RWPE2 (cell line): Measurements from ENCODE around the gene MSL1.

Source experiments
- ATAC-seq: fragments of 200-7000 bp; cut with Tn5 transposase; 3 replicates; pipeline ENCODE4 v1.9.1; 2021; ENCODE audit warnings: low read depth
- DNase-seq: peaks from one replicate; pipeline ENCODE4 v3.0.0-alpha.2; 2020; ENCODE audit warnings: low spot score
- H3K27ac ChIP-seq: fragments of 450-650 bp; 2 replicates; pipeline ENCODE4 v1.5.1; 2017; ENCODE audit warnings: mild to moderate bottlenecking; ENCODE audit not compliant: poor library complexity, severe bottlenecking
- H3K27me3 ChIP-seq: fragments of 250-450 bp; sonication (Bioruptor Pico); 2 replicates; pipeline ENCODE4 v1.5.1; 2021; ENCODE audit warnings: mild to moderate bottlenecking, moderate library complexity; ENCODE audit not compliant: insufficient read depth, poor library complexity, severe bottlenecking
- H3K36me3 ChIP-seq: fragments of 250-450 bp; sonication (Bioruptor Pico); 2 replicates; pipeline ENCODE4 v1.5.1; 2020; ENCODE audit warnings: low read depth, mild to moderate bottlenecking, moderate library complexity
- H3K4me1 ChIP-seq: fragments of 250-450 bp; sonication (Bioruptor Pico); 2 replicates; pipeline ENCODE4 v1.5.1; 2021; ENCODE audit warnings: mild to moderate bottlenecking, moderate library complexity; ENCODE audit not compliant: insufficient read depth, poor library complexity, severe bottlenecking
- H3K4me3 ChIP-seq: fragments of 250-450 bp; sonication (Bioruptor Pico); 2 replicates; pipeline ENCODE4 v1.5.1; 2021; ENCODE audit warnings: mild to moderate bottlenecking, moderate library complexity; ENCODE audit not compliant: severe bottlenecking
- H3K9me3 ChIP-seq: fragments of 250-450 bp; sonication (Bioruptor Pico); 2 replicates; pipeline ENCODE4 v1.5.1; 2021; ENCODE audit warnings: mild to moderate bottlenecking, moderate library complexity; ENCODE audit not compliant: severe bottlenecking
- CTCF ChIP-seq: fragments of 450-650 bp; IDR thresholded peaks from one replicate; pipeline ENCODE4 v1.5.1; 2017; ENCODE audit warnings: mild to moderate bottlenecking, moderate library complexity; ENCODE audit not compliant: poor library complexity, severe bottlenecking

MSL1 gene

GRCh38 chr17:40103071-40103661, 18.6 kb upstream of the MSL1 start:
- Histone ChIP-seq H3K4me3 (no peak overlapping the region), H3K9me3 (no peaks in the 10 kb centered on the region), H3K27me3 (no peaks in the 10 kb centered on the region), H3K36me3 (peaks cover 6% of the 10 kb centered on the region), H3K4me1 (peaks cover 33% of the 10 kb centered on the region), H3K27ac (no peak overlapping the region)
- DNase-seq (no peak), ATAC-seq (no peak)
- no peak for TF ChIP-seq CTCF

GRCh38 chr17:40103688-40104087, 18.1 kb upstream of the MSL1 start:
- Histone ChIP-seq H3K4me1 (peaks cover 33% of the 10 kb centered on the region), H3K27me3 (no peaks in the 10 kb centered on the region), H3K4me3 (no peak overlapping the region), H3K27ac (no peak overlapping the region), H3K36me3 (peaks cover under 1% of the 10 kb centered on the region), H3K9me3 (no peaks in the 10 kb centered on the region)
- no peak for TF ChIP-seq CTCF
- ATAC-seq (no peak), DNase-seq (no peak)

- Histone ChIP-seq H3K27me3 (no peaks in the 10 kb centered on the region), H3K36me3 (no peaks in the 10 kb centered on the region), H3K4me1 (peaks cover 36% of the 10 kb centered on the region), H3K4me3 (no peak overlapping the region), H3K9me3 (no peaks in the 10 kb centered on the region), H3K27ac (no peak overlapping the region)
- DNase-seq = no peak
- no peak for TF ChIP-seq CTCF
- no peak for ATAC-seq
These were observed 16.9 kb upstream of the MSL1 start for GRCh38 chr17:40104594-40105486.

- H3K27ac ChIP-seq = no peak overlapping the region
- peaks cover 40% of the 10 kb centered on the region for H3K4me1 ChIP-seq
- ATAC-seq (no peak), DNase-seq (no peak)
- H3K27me3 ChIP-seq = no peaks in the 10 kb centered on the region
- H3K36me3 ChIP-seq = no peaks in the 10 kb centered on the region
- no peak for TF ChIP-seq CTCF
- no peak overlapping the region for H3K4me3 ChIP-seq
- no peaks in the 10 kb centered on the region for H3K9me3 ChIP-seq
These were observed 15.7 kb upstream of the MSL1 start for GRCh38 chr17:40105861-40106759.
